A673 (cell line): ENCODE results near the gene CDK17. TPM values are rescaled to one million over a fixed set of nuclear protein-coding genes. Genes with fewer than 3 reads are reported as not detected.

Source experiments
- BruUV-seq: library from RNA; stranded (reverse); fragments of 400-500 nt; replicated peaks from 2 replicates; lab custom pipeline; 2021; lab: Mats Ljungman, UMichigan
- CTCF ChIA-PET: fragments of 300-600 bp; sonication (Branson Sonifier 250); formaldehyde crosslinking; loops from one replicate; lab custom pipeline; 2022; ENCODE audit warnings: antibody characterized with exemption; lab: Charles Lee
- POLR2A ChIA-PET: fragments of 300-600 bp; sonication (Branson Sonifier 250); formaldehyde crosslinking; loops from one replicate; lab custom pipeline; 2022; ENCODE audit warnings: antibody characterized with exemption; ENCODE audit not compliant: low non-redundant PET; lab: Charles Lee
- DNase-seq: peaks from one replicate; pipeline ENCODE4 v3.0.0-alpha.2; 2015; ENCODE audit warnings: low spot score
- H3K27ac ChIP-seq: fragments of 200-600 bp; sonication (generic); 2 replicates; pipeline ENCODE4 v1.5.1; 2016; ENCODE audit warnings: mixed run types, low read depth, mild to moderate bottlenecking, mixed read lengths, antibody characterized with exemption, low read length; ENCODE audit not compliant: poor library complexity, severe bottlenecking
- H3K27me3 ChIP-seq: fragments of 200-600 bp; sonication (generic); replicated peaks from 2 replicates; pipeline ENCODE4 v1.6.1; 2017; ENCODE audit warnings: mixed run types, low read depth, mild to moderate bottlenecking, mixed read lengths, antibody characterized with exemption, low read length; ENCODE audit not compliant: insufficient read depth, poor library complexity
- H3K36me3 ChIP-seq: fragments of 200-600 bp; sonication (generic); 2 replicates; pipeline ENCODE4 v1.6.1; 2016; ENCODE audit warnings: mixed run types, mild to moderate bottlenecking, mixed read lengths, antibody characterized with exemption, low read length; ENCODE audit not compliant: insufficient read depth, poor library complexity, severe bottlenecking
- H3K4me1 ChIP-seq: fragments of 200-600 bp; sonication (generic); 2 replicates; pipeline ENCODE4 v1.6.1; 2017; ENCODE audit warnings: mixed run types, mild to moderate bottlenecking, mixed read lengths, antibody characterized with exemption, low read length; ENCODE audit not compliant: insufficient read depth, poor library complexity, severe bottlenecking
- H3K4me3 ChIP-seq: fragments of 200-600 bp; sonication (generic); 2 replicates; pipeline ENCODE4 v1.5.1; 2016; ENCODE audit warnings: low read depth, mixed run types, mild to moderate bottlenecking, mixed read lengths, low read length; ENCODE audit not compliant: poor library complexity, severe bottlenecking
- H3K9me3 ChIP-seq: fragments of 200-600 bp; sonication (generic); 2 replicates; pipeline ENCODE4 v1.6.1; 2016; ENCODE audit warnings: mixed run types, low read depth, mild to moderate bottlenecking, mixed read lengths, antibody characterized with exemption, low read length; ENCODE audit not compliant: poor library complexity, severe bottlenecking
- EZH2 ChIP-seq: fragments of 200-600 bp; sonication (generic); IDR thresholded peaks from 2 replicates; pipeline ENCODE4 v1.6.1; 2017; ENCODE audit warnings: borderline replicate concordance, low read depth, mild to moderate bottlenecking, mixed read lengths, antibody characterized with exemption, low read length; ENCODE audit not compliant: poor library complexity, severe bottlenecking
- intact Hi-C: fragments of 100-400 bp; cut with micrococcal nuclease; formaldehyde crosslinking; loops from one replicate; pipeline ENCODE4 v1.10.0; 2022; ENCODE audit not compliant: unreplicated experiment
- total RNA-seq: library from RNA; stranded (reverse); gene quantifications from 2 replicates; pipeline ENCODE4 v1.2.3, GENCODE V29; 2021
- TF ChIP-seq, protein P1 (sequence below): fragments of 300-800, 200-600 bp; sonication (generic); conservative IDR thresholded peaks from 2 replicates; pipeline ENCODE4 v1.5.1; 2017; ENCODE audit warnings: low read depth, mild to moderate bottlenecking, antibody characterized with exemption, low read length, moderate library complexity, mixed read lengths

Gene CDK17
- total RNA-seq, 1 experiment from 2014 or later = 34.8 TPM

DNA sequence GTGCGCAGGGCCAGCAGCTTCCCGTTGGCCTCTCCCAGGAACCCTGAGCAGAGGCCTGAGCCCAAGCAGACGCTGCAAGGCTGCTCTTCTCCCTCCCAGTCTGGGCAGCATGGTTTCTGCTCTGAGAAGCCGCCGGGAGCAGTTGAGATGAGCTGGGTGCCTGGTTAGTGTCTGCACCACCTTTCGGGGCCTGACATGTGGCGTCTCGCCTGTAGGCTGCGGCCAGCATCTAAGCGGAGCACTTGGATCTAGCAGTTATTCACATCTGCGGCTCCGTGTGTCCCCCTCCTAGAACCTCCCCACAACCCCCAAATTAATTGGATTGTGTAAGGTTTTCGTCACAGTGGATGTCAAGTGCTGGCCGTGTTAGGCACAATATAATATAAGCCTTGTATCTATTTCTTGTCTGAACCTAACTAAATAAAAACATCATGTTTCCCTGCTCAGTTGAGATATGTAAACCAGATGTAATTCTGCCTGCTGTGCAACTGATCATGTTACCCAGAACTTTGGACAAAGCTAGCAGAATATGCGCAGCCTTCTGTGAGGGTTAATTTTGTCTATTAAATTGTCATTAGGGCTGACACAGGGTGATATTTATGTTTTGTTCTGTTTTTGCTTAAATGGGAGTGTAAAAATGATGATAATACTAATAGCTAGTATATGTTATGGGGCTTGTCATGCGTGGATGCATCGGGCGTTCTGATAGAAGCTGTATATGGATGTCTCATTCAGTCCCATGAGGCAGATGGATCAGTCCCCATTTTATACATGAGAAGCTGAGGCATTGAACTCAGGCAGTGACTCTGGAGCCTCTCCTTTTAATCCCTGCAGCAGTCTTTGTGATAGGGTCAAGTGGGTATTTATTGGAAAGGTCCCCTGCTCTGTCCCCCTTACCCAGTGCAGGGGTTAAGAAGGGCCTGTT lies 160.3 kb downstream of the CDK17 start:
- intact Hi-C loops = no loop called here
- DNase-seq = peak; percentile 25
- Histone ChIP-seq H3K4me1 (peaks cover 20% of the 10 kb centered on the region), H3K36me3 (no peaks in the 10 kb centered on the region), H3K27me3 (no peaks in the 10 kb centered on the region), H3K9me3 (no peaks in the 10 kb centered on the region), H3K4me3 (no peak overlapping the region), H3K27ac (peak overlapping the region; percentile 62)
- no TSS peak for BruUV-seq
- CTCF ChIA-PET = no interaction called here
- POLR2A ChIA-PET = no interaction called here
- TF ChIP-seq EZH2 = no peak
- TF ChIP-seq, protein P1, sequence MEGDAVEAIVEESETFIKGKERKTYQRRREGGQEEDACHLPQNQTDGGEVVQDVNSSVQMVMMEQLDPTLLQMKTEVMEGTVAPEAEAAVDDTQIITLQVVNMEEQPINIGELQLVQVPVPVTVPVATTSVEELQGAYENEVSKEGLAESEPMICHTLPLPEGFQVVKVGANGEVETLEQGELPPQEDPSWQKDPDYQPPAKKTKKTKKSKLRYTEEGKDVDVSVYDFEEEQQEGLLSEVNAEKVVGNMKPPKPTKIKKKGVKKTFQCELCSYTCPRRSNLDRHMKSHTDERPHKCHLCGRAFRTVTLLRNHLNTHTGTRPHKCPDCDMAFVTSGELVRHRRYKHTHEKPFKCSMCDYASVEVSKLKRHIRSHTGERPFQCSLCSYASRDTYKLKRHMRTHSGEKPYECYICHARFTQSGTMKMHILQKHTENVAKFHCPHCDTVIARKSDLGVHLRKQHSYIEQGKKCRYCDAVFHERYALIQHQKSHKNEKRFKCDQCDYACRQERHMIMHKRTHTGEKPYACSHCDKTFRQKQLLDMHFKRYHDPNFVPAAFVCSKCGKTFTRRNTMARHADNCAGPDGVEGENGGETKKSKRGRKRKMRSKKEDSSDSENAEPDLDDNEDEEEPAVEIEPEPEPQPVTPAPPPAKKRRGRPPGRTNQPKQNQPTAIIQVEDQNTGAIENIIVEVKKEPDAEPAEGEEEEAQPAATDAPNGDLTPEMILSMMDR = no peak

DNA sequence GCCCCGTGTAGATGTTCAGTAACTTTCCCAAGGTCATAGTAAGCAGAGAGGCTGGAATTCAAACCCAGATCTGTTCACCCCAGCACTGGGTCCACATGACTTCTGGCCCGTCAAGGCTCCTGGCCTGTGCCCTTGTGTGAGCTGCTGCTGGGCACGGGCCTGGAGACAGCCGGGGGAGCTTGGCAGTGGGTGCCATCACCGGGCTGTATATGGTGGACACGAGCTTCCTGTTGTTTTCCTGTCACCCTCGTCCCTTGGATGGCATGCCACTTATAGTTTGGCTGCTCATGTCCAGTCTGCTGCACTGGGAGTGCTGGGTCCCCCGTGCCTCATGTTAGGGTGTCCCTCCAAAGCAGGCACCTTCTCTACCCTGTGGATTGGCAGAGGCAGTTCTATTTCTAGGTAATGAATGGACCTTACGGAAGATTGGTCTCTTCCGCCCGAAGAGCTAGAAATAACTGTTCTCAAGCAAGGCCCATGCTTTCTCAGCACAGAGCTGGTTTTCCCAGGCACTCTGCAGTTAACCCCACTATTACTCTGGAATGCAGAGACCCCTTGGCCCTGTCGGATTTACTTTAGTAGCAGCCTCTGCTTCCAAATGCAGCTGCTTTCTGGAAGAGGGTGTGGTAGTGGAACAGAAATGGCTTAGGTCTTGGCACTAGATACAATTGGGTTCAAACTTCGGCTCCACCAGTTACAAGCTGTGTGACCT lies 161.7 kb downstream of the CDK17 start:
- TF ChIP-seq EZH2 = no peak
- TF ChIP-seq, protein P1 = no peak
- ChIA-PET POLR2A (interaction anchor here (0.6 kb wide), 1 partner anchor 9 kb away, joined by 5 read pairs; no protein-coding TSS in a partner anchor), CTCF (no interaction called here)
- Histone ChIP-seq H3K4me3 (no peak overlapping the region), H3K4me1 (peaks cover 33% of the 10 kb centered on the region), H3K36me3 (no peaks in the 10 kb centered on the region), H3K27ac (peak overlapping the region; percentile 29), H3K27me3 (no peaks in the 10 kb centered on the region), H3K9me3 (no peaks in the 10 kb centered on the region)
- intact Hi-C loops = no loop called here
- DNase-seq = no peak
- no TSS peak for BruUV-seq

DNA sequence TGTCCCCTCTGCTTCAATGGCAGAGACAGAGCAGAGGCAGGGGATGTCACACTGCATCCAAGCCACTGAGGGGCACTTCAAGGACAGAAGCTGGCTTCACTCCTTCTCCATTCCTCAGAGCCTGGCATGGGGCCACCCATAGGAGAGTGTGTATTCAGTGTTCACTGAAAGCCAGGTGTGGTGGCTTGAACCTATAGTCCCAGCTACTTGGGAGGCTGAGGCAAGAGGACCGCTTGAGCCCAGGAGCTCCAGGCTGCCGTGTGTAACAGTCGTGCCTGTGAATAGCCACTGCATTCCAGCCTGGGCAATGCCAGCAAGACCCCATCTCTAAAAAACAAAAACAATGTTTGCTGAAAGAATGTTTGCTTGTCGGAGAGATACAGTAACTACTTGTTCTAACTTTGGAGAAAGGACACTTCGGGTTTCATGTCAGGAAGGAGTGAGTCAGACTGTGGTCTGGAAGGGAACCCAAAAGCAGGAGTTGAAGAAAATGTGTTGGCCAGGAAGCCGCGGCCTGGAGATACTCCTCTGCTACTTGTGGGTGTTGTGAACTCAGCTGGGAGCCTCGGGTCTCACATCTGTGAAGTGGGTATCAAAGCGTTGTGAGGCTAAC lies 162.7 kb downstream of the CDK17 start:
- intact Hi-C loops = no loop called here
- Histone ChIP-seq H3K4me3 (no peak overlapping the region), H3K27ac (no peak overlapping the region), H3K36me3 (no peaks in the 10 kb centered on the region), H3K9me3 (no peaks in the 10 kb centered on the region), H3K27me3 (no peaks in the 10 kb centered on the region), H3K4me1 (peaks cover 34% of the 10 kb centered on the region)
- DNase-seq = no peak
- CTCF ChIA-PET = interaction anchor here (0.5 kb wide), 1 partner anchor 22 kb away, joined by 4 read pairs; no protein-coding TSS in a partner anchor
- TF ChIP-seq, protein P1 = no peak
- no peak for TF ChIP-seq EZH2
- POLR2A ChIA-PET = no interaction called here
- no TSS peak for BruUV-seq
